ENCODE results near the gene RFX1.
"Not testable (repeated sequence)": the region's sequence is repeated elsewhere in the genome, so short reads cannot be mapped to it uniquely, and the experiment has no call there.

RFX1 gene

DNA sequence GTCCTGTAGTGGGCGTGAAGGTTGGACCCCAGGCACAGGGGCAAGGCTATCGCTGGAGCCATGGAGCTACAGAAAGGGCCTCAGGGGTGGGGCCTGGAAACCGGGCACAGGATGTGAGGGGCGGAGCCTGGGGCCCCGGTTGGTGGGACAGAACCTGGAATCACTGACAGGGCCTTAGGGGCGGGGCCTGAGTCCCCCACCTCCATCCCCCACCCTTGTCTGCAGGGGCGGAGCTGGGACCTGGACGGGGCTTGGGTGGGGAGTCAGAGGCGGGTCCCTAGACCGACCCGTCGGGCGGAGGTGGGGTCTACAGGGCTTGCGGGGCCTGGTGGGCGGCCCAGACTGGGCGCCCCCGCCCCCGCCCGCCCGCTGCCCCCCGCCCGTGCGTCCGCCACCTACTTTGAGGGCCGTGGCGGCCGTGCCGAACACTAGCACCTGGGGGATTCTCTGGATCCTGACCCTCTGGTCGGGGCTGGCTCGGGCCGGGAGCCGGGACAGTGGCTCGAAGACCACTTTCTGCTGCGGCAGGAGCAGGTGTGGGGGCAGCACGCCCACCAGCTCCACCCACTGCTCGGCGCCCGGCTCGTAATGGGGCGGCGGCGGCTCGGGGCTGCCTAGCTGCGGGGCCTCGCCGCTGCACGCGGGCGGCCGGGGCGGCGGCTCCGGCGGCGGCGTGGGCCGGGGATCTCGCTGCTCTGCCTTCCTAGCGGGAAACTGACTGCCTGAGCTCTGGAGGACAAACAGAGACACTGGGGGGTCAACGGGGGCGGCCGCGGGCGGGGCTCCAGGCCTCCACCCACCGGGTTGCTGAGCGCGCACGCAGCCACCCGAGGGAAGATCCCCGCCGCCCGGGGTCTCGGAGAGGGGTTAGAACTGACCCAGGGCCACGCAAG, 27.5 kb downstream of the RFX1 start:
- peak; percentile 51 for DNase-seq (ENCODE audit: low spot score)

DNA sequence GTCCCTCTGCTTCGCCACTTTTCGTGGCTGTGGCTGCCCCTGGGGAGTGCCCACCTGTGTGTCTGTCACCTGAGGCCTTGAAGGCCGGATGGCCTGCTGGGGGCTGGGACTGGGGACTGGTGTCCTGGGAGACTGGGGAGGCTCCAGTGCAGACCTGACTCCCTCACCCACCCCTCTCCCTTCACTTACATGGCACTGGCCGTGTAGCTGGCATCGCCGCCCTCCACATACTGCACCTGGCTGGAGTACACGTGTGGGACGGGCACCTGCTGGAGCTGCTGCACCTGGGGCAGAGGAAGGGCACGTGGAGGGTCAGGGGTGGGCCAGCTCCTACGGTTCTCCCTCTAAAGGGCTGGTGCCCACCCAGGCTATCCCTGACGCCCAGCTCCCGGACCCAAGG, 28.3 kb downstream of the RFX1 start:
- no peak for DNase-seq (ENCODE audit: low spot score)

DNA sequence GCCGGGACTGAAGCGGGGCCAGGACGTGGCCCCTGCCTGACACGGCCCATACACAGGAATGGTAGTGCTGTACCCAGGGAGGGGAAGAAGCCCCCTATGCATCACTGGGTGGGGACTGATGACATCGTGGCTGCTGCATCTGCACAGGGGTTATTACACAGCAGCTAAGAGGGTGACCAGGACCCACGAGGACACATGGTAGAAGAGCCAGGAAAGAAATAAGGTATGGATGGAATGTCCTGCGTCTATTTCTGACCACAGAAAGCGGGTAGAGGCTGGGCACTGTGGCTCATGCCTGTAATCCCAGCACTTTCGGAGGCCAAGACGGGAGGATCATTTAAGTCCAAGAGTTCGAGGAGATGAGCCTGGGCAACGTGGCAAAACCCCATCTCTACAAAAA, 29.7 kb downstream of the RFX1 start:
- no peak for DNase-seq (ENCODE audit: low spot score)

DNA sequence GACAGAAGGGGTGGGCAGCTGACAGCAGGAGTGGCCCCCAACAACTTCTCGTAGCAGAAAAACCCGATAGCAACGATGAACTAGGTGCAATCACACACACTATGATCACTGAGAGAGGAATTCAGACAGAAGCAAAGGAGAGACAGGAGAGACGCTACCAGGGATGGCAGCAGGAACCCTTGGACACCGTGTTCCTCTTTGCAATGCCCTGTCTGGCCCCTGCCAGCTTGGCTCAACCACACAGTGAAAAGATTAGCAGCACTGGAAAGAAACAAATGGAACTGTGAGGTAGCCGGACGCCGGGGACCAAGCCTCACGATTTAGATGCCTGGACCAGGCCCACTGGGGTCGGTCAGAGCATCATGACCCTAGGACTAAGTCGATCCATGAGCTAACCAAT, 30.2 kb downstream of the RFX1 start:
- DNase-seq (ENCODE audit: low spot score) = no peak

DNA sequence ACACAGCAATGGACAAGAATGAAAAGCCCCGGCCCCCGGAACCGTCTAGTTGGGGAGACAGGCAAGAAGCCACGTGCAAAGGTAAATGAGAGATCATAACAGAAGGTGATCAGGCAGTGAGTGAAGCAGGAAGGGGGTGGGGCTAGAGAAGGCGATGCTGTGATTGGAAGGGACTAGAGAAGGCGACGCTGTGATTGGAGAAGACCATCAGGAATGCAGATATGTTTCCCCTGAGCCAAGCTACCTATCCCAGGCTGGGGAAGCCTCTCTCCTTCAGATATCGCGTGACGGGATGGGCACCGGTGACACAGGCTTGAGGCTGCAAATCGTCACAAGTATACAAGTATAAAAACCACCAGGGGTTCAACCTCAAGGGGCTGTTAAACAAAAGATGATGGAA, 32.0 kb downstream of the RFX1 start:
- no peak for DNase-seq (ENCODE audit: low spot score)

DNA sequence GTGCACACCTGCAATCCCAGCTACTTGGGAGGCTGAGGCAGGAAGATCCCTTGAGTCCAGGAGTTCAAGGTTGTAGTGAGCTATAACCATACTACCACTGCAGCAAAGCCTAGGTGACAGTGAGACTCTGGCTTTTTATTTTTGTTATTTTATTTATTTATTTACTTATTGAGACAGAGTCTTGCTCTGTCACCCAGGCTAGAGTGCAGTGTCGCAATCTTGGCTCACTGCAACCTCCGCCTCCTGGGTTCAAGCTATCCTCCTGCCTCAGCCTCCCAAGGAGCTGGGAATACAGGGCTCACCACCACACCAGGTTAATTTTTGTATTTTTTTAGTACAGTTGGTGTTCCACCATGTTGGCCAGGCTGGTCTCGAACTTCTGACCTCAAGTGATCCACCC, 32.6 kb downstream of the RFX1 start:
- not testable (repeated sequence) for DNase-seq (ENCODE audit: low spot score)

DNA sequence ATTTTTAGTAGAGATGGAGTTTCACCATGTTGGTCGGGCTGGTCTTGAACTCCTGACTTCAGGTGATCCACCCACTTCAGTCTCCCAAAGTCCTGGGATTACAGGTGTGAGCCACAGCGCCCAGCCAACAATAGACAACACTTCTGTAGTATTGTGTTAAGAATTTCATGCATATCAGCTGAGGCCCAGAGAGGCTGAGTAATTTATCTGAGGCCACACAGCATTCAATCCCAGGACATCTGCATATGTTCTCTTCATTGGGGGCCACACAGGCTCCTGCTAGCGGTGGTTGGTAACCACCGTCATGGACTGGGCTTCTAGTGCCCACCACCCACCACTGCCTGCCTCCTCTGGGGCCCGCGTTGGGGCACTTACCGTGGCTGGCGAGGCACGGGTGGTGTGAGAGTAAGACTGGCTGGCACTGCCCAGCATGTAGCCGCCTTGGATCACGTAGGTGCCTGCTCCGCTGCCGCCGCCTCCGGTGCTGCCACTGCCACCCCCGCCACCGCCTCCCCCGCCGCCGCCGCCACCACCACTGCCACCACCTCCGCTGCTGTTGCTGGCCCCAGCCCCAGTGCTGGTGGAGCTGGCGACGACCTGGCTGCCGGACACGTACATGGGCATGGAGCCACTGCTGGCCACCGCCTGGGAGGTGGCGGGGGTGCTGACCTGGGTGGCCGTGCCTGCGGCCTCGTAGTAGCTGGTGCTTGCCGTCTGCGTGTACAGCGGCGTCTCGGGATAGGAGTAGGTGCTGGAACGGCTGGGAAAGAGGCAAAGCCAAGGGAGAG, 33.6 kb downstream of the RFX1 start:
- no peak for DNase-seq (ENCODE audit: low spot score)

DNA sequence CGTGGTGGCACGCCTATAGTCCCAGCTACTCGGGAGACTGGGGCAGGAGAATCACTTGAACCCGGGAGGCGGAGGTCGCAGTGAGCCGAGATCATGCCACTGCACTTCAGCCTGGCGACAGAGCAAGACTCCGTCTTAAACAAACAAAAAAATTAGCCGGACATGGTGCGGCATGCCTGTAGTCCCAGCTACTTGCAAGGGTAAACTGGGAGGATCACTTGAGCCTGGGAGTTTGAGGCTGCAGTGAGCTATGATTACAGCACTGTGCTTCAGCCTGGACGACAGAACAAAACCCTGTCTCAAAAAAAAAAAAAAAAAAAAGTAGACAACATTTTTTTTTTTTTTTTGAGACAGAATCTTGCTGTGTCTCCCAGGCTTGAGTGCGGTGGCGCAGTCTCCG, 34.3 kb downstream of the RFX1 start:
- not testable (repeated sequence) for DNase-seq (ENCODE audit: low spot score)

DNA sequence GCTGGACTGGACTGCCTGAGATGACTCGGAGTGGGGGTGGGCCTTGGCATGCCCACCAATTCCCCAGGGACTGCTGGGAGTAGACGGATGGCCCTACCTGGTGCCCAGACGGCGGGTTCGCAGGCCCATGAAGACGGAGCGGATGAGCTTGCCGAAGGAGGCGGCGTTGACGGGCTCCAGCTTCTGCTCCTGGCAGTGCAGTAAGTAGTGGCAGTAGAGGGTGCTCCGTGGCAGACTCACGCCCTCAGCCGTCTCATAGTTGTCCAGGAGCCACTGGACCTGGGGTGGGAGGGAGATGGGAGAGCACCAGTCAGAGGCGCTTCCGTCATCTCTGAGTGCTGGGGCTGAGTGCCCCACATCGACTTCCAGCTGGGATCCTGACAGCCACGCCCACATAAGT, 36.2 kb downstream of the RFX1 start:
- DNase-seq (ENCODE audit: low spot score) = no peak

DNA sequence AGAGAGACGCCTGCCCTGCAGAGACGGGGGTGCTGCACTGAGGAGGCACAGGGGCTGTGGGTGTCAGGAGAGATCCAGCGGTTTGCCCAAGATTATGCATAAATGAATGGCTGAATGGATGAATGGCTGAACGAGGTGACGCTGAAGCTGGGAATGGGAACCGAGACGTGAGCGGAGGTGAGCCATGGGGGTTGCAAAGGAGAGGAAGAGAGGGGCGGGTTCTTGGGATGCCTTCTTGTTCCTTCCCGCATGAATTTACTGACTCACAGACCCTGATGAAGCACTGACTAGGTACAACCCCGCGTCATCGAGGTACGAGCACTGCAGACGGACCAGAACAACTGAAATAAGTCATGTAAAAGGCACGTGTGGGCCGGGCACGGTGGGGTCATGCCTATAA, 37.1 kb downstream of the RFX1 start:
- no peak for DNase-seq (ENCODE audit: low spot score)

DNA sequence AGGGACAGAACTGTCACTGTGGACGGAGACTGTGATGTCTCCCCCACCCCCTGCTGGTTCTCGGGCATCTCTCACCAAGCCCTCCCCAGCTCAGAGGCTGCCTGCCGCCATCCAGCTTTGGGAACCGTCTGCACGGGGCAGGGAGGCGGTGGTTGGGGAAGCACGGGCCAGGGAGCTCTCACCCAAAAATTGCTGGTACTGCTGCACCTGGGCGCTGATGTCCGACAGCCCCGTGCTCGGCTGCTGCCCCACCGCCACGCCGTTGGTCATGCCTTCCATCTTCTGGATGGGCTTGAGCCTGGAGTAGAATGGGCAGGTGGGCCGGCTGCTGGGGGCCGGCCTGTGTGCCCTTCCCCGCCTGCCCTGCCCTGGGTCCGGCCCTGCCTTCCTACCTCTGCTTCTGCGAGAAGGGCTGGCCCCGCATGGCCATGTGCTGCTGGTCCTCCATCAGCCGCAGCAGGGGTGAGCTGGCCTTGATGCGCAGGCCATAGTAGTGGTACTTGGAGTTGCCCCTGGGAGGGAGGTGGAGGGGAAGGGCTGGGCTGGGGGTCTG, 37.7 kb downstream of the RFX1 start:
- no peak for DNase-seq (ENCODE audit: low spot score)

DNA sequence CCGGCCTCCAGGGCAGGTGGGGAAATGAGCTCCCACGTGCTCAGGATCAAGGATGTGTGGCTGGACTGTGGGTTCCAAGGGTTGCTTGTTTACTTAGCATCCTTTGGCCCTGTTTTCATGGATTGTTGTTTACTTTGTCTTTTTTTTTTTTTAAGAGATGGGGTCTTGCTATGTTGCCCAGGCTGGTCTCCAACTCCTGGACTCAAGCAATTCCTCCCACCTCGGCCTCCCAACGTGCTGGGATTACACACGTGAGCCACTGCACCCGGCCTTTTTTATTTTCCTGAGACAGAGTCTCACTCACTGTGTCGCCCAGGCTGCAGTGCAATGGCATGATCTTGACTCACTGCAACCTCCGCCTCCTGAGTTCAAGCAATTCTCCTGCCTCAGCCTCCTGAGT, 38.9 kb downstream of the RFX1 start:
- not testable (repeated sequence) for DNase-seq (ENCODE audit: low spot score)

DNA sequence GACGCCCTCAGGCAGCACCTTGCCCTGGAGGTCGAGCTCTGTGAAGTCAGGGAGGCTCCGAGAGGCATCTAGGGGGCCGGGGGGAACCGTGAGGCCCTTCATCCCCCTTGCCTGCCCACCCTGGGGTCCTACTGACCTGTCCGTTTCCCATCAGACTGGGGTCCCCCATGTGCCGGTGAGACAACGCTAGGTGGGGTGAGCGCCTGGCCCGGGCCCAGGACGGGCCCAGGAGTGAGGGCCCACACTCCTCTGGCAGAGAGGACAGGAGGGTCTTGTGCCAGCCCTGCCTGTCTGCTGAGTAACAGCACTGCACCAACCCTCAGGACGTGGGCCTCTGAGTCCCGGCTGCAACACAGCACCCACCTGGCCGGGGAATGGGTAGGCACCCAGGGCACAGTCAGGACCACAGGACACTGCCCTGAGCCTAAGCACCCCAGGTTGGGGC, 39.4 kb downstream of the RFX1 start:
- no peak for DNase-seq (ENCODE audit: low spot score)

DNA sequence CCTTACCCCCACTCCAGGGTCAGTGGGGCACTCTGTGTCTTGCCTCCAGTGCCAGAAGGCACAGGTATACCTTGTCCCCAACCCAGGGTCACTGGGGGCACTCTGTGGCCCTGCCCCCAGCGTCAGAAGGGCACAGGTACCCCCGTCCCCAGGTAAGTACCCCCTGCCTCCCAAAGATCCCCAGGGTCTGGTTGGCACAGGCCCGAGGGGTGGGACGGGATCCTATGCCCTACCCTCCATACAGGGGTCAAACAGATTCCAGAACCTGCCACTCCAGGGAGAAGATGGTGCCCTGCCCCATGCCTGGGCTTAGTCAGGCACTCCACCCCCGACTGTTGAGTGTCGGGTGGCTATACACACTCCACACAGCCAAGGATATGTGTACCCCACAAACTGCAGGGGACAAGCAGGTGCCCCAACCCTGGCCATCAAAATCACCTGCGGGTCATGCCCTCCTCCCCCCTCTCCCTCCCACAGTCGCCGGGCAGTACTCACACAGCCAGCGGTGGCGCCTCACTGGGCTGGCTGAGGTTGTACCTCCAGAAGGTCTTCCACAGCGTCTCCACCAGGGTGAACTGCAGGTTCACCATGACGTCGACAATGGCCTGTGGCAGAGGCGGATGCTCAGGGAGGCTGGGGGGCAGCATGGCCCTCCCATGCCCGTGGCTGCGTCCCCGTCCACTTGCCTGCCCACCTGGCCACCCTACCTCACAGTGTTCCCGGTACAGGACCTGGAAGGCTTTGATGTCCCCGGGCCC, 40.0 kb downstream of the RFX1 start:
- DNase-seq (ENCODE audit: low spot score) = no peak

DNA sequence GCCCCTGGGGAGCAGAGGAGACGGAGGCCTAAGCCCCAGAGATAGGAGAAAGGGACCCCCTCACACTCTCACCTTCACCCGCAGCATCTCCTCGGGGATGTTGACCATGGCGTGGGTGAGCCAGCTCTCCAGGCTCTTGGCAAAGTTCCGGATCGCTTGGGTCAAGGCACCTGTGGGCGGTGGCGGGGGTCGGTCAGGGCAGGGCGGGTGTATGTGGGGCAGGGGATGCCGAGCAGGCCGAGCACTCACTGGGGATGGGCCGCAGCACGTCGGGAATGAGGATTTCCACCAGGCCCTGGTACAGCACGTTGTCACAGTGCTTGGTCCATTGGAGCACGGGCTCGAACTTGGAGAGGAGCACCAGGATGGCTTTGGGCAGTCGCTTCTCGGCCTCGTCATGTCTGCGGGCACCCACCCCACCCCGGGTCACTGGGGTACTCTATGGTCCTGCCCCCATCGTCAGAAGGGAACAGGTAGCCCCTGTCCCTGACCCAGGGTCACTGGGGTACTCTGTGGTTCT, 40.7 kb downstream of the RFX1 start:
- no peak for DNase-seq (ENCODE audit: low spot score)

DNA sequence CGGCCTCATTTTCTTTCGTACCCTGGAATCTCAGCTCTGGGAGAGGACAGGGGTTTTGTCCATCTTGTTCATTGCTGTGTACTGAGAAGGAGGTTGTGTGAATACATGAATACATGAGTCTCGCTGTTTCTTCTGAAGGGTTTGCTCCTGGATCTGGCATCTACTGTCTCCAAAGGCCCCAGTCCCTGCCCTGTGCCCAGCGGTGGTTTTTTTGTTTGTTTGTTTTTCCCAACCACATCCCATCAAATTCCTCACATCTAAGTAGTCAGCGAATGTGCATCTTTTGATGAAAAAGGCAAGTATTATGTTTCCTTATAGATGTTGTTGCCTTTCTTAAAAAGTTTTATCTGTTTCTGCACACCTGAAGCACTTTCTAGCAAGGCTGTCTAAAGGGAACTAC, 41.3 kb downstream of the RFX1 start:
- DNase-seq (ENCODE audit: low spot score) = peak; percentile 70

DNA sequence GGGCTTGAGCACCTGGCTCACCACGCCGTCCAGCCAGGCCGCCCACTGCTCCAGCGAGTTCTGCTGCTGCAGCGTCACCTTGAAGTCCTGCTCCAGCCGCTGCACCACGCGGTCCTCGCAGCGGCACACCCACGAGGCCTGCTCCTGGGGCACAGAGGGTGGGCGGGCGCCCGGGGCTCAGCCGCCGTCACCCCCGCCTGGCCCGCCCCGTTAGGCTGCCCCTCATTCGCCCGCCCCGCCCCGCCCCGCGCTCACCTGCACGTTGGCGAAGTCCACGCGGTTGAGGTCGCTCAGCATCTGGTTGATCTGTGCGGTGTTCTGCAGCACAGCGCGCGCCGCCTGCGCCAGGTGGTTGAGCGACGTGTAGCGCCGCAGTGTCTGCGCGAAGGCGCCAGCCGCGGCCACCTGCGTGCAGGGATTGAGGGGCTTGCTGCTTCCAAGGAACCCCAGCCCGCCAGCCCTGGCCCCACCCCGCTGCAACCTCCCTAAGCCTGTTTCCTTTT, 42.5 kb downstream of the RFX1 start:
- no peak for DNase-seq (ENCODE audit: low spot score)

DNA sequence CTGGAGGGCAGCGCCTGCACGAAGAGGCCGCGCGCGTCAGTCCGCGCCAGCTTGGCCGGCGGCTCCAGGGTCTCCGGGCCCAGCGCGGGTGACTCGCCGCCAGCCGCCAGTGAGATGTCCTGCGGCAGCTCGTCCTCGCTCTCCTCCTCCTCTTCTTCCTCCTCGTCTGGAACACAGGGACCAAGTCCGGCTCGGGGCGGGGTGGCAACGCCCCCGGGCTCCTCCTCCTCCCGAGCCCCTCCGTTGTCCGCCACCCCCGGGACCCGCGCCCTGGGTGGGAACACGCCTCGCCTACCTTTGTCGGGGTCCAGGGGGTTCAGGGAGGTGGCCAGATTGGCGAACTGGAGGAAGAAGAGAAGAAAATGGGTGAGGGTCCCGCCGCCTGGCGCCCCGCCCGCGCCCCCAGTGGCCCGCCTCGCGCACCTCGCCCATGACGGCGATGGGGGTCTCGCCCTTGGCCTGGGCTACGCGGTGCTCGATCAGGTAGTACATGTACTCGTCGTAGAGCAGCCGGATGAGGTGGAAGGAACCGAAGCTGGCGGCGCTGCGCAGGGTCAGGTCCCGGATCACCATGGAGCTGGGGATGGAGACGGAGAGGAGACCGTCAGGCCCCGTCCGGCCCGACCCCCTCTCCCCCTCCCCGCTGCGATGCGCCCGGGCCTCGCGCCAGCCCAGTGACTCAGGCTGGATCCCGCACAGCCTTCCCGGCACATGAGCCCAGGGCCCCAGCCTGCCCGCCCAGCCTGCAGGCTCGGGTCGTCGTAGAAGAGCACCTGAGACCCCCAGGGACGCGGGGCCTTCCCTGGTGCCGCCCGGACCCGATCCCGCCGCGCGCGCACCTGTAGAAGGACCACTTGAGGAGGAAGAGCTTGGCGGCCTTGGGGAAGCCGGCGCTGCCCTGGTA, 43.2 kb downstream of the RFX1 start:
- DNase-seq (ENCODE audit: low spot score) = peak; percentile 76

DNA sequence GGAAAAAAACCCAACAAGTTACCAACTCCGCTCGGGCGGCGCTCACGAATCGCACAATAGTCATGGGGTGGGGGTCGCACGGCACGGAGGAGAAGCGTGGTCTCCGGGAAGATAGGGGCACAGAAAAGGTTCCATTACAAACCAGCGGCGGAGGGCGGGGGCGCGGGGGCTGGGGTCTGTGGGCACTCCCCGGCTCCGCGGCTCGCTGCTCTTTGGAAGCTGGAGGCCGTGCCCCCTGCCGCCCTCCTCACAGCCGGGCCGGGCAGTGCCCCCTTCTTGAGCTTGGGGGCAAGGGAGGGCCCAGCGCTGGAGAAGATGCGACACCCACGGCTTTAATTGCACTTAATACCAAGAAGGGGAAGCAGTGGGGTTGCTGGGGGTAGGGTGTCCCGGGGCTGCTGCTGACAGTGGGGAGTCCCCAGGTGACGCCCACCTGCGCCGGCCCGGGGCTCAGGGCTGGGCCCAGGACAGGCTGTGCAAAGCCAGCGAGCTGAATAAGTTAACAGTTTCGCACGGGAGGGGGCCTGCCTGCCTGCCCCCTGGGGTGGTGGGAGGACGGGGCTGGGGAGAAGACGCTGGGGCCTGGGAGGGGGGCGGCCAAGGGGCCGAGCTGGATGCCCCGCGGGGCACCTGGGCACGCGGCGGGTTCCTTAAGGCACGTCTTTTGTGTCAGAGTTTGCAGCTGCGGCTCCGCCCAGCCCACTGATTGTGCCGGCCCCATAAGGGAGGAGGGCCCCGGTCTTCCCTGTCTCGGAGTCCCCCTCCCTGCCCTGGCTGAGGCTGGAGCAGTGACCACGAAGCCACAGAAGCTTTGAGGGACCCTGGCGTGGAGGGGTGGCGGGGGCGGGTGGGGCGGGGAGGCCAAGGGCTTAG, 44.1 kb downstream of the RFX1 start:
- peak; percentile 60 for DNase-seq (ENCODE audit: low spot score)
